SK-N-MC (cell line): ENCODE measurements around the gene PTPRN2.

Source experiments
- DNase-seq: peaks from one replicate; pipeline ENCODE4 v3.0.0-alpha.2; 2011; ENCODE audit warnings: low read depth, low spot score
- H3K27ac ChIP-seq: fragments of 200-600 bp; sonication (generic); 2 replicates; pipeline ENCODE4 v1.5.1; 2016; ENCODE audit warnings: mixed run types
- H3K36me3 ChIP-seq: fragments of 200-600 bp; sonication (generic); 2 replicates; pipeline ENCODE4 v1.6.1; 2017; ENCODE audit warnings: antibody characterized with exemption, low read length, mixed read lengths; ENCODE audit not compliant: insufficient read depth
- H3K4me3 ChIP-seq: fragments of 200-600 bp; sonication (generic); 2 replicates; pipeline ENCODE4 v1.5.1; 2016
- H3K9ac ChIP-seq: fragments of 200-600 bp; sonication (generic); 2 replicates; pipeline ENCODE4 v1.8.0; 2017; ENCODE audit warnings: mixed run types, mixed read lengths; ENCODE audit not compliant: insufficient read length
- H3K9me3 ChIP-seq: fragments of 200-600 bp; sonication (generic); 2 replicates; pipeline ENCODE4 v1.6.1; 2017; ENCODE audit warnings: low read depth, mild to moderate bottlenecking, antibody characterized with exemption, low read length, moderate library complexity, mixed read lengths
- EZH2 ChIP-seq: fragments of 200-600 bp; sonication (generic); IDR thresholded peaks from one replicate; pipeline ENCODE4 v1.6.1; 2017; ENCODE audit warnings: antibody characterized with exemption
- FOXP2 ChIP-seq: optimal IDR thresholded peaks from 2 replicates; pipeline ENCODE3; 2011; ENCODE audit warnings: mild to moderate bottlenecking, moderate library complexity; ENCODE audit not compliant: insufficient read depth; ENCODE audit errors: extremely low read length, control extremely low read depth
- POLR2AphosphoS5 ChIP-seq: IDR thresholded peaks from 2 replicates; pipeline ENCODE4 v1.6.1; 2012; ENCODE audit warnings: mild to moderate bottlenecking, low read depth, low read length, borderline replicate concordance

The PTPRN2 gene

GRCh38 chr7:157664871-157665633 lies 922.6 kb downstream of the PTPRN2 start:
- no peaks in the 10 kb centered on the region for H3K9me3 ChIP-seq
- no peak for DNase-seq
- no peak overlapping the region for H3K4me3 ChIP-seq
- no peak overlapping the region for H3K27ac ChIP-seq
- TF ChIP-seq EZH2 (no peak), FOXP2 (no peak), POLR2AphosphoS5 (no peak)
- H3K36me3 ChIP-seq = no peaks in the 10 kb centered on the region
- no peak overlapping the region for H3K9ac ChIP-seq

- TF ChIP-seq FOXP2 (no peak), POLR2AphosphoS5 (no peak), EZH2 (no peak)
- no peak overlapping the region for H3K9ac ChIP-seq
- H3K36me3 ChIP-seq = no peaks in the 10 kb centered on the region
- H3K4me3 ChIP-seq = no peak overlapping the region
- no peak overlapping the region for H3K27ac ChIP-seq
- H3K9me3 ChIP-seq = no peaks in the 10 kb centered on the region
- DNase-seq = no peak
Measured at GRCh38 chr7:157664034-157664433, 923.6 kb downstream of the PTPRN2 start.

- no peak for TF ChIP-seq POLR2AphosphoS5
- no peak for TF ChIP-seq FOXP2
- TF ChIP-seq EZH2 = no peak
- Histone ChIP-seq H3K9me3 (no peaks in the 10 kb centered on the region), H3K9ac (no peak overlapping the region), H3K36me3 (no peaks in the 10 kb centered on the region), H3K27ac (no peak overlapping the region), H3K4me3 (no peak overlapping the region)
- no peak for DNase-seq
Measured at GRCh38 chr7:157662981-157663716, 924.5 kb downstream of the PTPRN2 start.

GRCh38 chr7:157662110-157662791 lies 925.4 kb downstream of the PTPRN2 start:
- Histone ChIP-seq H3K9me3 (no peaks in the 10 kb centered on the region), H3K36me3 (no peaks in the 10 kb centered on the region), H3K4me3 (no peak overlapping the region), H3K27ac (no peak overlapping the region), H3K9ac (no peak overlapping the region)
- TF ChIP-seq EZH2 (no peak), POLR2AphosphoS5 (no peak), FOXP2 (no peak)
- no peak for DNase-seq

GRCh38 chr7:157661611-157661975 lies 926.0 kb downstream of the PTPRN2 start:
- Histone ChIP-seq H3K9ac (no peak overlapping the region), H3K4me3 (no peak overlapping the region), H3K27ac (no peak overlapping the region), H3K9me3 (no peaks in the 10 kb centered on the region), H3K36me3 (no peaks in the 10 kb centered on the region)
- TF ChIP-seq EZH2 (no peak), POLR2AphosphoS5 (no peak), FOXP2 (no peak)
- DNase-seq = no peak

GRCh38 chr7:157660971-157661610 lies 926.5 kb downstream of the PTPRN2 start:
- Histone ChIP-seq H3K27ac (no peak overlapping the region), H3K9ac (no peak overlapping the region), H3K4me3 (no peak overlapping the region), H3K9me3 (no peaks in the 10 kb centered on the region), H3K36me3 (no peaks in the 10 kb centered on the region)
- no peak for DNase-seq
- TF ChIP-seq POLR2AphosphoS5 = no peak
- TF ChIP-seq FOXP2 = no peak
- TF ChIP-seq EZH2 = no peak

GRCh38 chr7:157658851-157659412 lies 928.7 kb downstream of the PTPRN2 start:
- Histone ChIP-seq H3K9ac (no peak overlapping the region), H3K4me3 (no peak overlapping the region), H3K27ac (no peak overlapping the region), H3K36me3 (no peaks in the 10 kb centered on the region), H3K9me3 (no peaks in the 10 kb centered on the region)
- no peak for DNase-seq
- no peak for TF ChIP-seq POLR2AphosphoS5
- TF ChIP-seq EZH2 = no peak
- TF ChIP-seq FOXP2 = no peak
